A549 (cell line): ENCODE results near the gene PDIA6. TPM values are rescaled to one million over a fixed set of nuclear protein-coding genes. Genes with fewer than 3 reads are reported as not detected.
A peak's percentile ranks its signal among the peaks of the same experiment; 100 is the strongest.

Experiments
- ATAC-seq, 2 experiments: fragments of 200-7000 bp in 1 of 2; fragments of >200 bp in 1 of 2; cut with Nextera tagmentation in 1 of 2; cut with Tn5 transposase in 1 of 2; 3 replicates each; pipeline versions ENCODE4 v1.8.0 to v1.9.1; 2018 to 2020; ENCODE audit warnings: mild to moderate bottlenecking in 1 of 2, moderate library complexity in 1 of 2
- CTCF ChIA-PET: fragments of 300-600 bp; sonication (Branson Sonifier 250); formaldehyde crosslinking; extraction: SDS; loops from one replicate; lab custom pipeline; 2021; ENCODE audit warnings: antibody characterized with exemption, inconsistent platforms; lab: Yijun Ruan, JAX
- POLR2A ChIA-PET: fragments of 350-600 bp; formaldehyde crosslinking; extraction: SDS; loops from one replicate; lab custom pipeline; 2021; ENCODE audit warnings: antibody characterized with exemption, inconsistent platforms; lab: Yijun Ruan, JAX
- DNase-seq, 2 experiments: peaks; one replicate each; pipeline versions ENCODE4 v3.0.0 to v3.0.0-alpha.2; 2011 to 2016; ENCODE audit warnings: low read depth in 1 of 2, low spot score in 1 of 2
- FAIRE-seq: peaks from 2 replicates; lab custom pipeline; 2011; peaks lifted over from hg19 to GRCh38; lab: Jason Lieb, UNC
- H3K27ac ChIP-seq, 2 experiments: fragments of >200 bp; sonication (Bioruptor Twin); formaldehyde crosslinking; 3 replicates each; pipeline ENCODE4 v1.5.1; 2016 to 2017
- H3K4me1 ChIP-seq: fragments of >200 bp; sonication (Bioruptor Twin); formaldehyde crosslinking; 3 replicates; pipeline ENCODE4 v1.6.1; 2016
- H3K4me2 ChIP-seq: fragments of >200 bp; sonication (Bioruptor Twin); formaldehyde crosslinking; 3 replicates; pipeline ENCODE4 v1.6.1; 2016
- H3K4me3 ChIP-seq: fragments of >200 bp; sonication (Bioruptor Twin); formaldehyde crosslinking; 3 replicates; pipeline ENCODE4 v1.5.1; 2016
- H3K9me3 ChIP-seq: fragments of >200 bp; sonication (Bioruptor Twin); formaldehyde crosslinking; 3 replicates; pipeline ENCODE4 v1.6.1; 2016
- CBX2 ChIP-seq: fragments of 200-600 bp; sonication (generic); IDR thresholded peaks from 2 replicates; pipeline ENCODE4 v1.6.1; 2016; ENCODE audit warnings: low read depth, mild to moderate bottlenecking, borderline replicate concordance
- CBX8 ChIP-seq: fragments of 200-600 bp; sonication (generic); IDR thresholded peaks from 2 replicates; pipeline ENCODE4 v1.6.1; 2016
- CHD2 ChIP-seq: fragments of 150-350 bp; IDR thresholded peaks from 2 replicates; pipeline ENCODE4 v1.6.1; 2014; ENCODE audit warnings: low read length; ENCODE audit not compliant: partially characterized antibody
- EHF ChIP-seq: fragments of 250-450 bp; sonication (Bioruptor Pico); IDR thresholded peaks from 2 replicates; pipeline ENCODE4 v1.5.0; 2020; ENCODE audit warnings: mild to moderate bottlenecking
- EP300 ChIP-seq, 2 experiments: fragments of >200 bp; sonication (Bioruptor Twin); formaldehyde crosslinking; IDR thresholded peaks; 2 replicates in 1 of 2; 3 replicates in 1 of 2; pipeline ENCODE4 v1.6.1; 2016 to 2017
- ESRRA ChIP-seq: fragments of 150-350 bp; IDR thresholded peaks from 2 replicates; pipeline ENCODE4 v1.6.1; 2014; ENCODE audit warnings: mild to moderate bottlenecking, low read length, borderline replicate concordance
- FOSB ChIP-seq: fragments of 250-450 bp; sonication (Bioruptor Pico); IDR thresholded peaks from 2 replicates; pipeline ENCODE4 v1.5.0; 2020; ENCODE audit warnings: mild to moderate bottlenecking, moderate library complexity
- FOSL2 ChIP-seq, 2 experiments: fragments of 450-650 bp in 1 of 2; fragments of >200 bp in 1 of 2; sonication (Bioruptor Twin) in 1 of 2; formaldehyde crosslinking; IDR thresholded peaks; 2 replicates each; pipeline versions ENCODE4 v1.5.0 to v1.6.1; 2016 to 2020; ENCODE audit warnings: mild to moderate bottlenecking in 1 of 2, moderate library complexity in 1 of 2
- HEYL ChIP-seq: fragments of 250-450 bp; sonication (Bioruptor Pico); IDR thresholded peaks from 2 replicates; pipeline ENCODE4 v1.8.0; 2021; ENCODE audit warnings: mild to moderate bottlenecking, moderate library complexity
- HOXA7 ChIP-seq: fragments of 250-450 bp; sonication (Bioruptor Pico); IDR thresholded peaks from 2 replicates; pipeline ENCODE4 v1.5.0; 2020; ENCODE audit warnings: mild to moderate bottlenecking, moderate library complexity
- HOXB5 ChIP-seq: fragments of 250-450 bp; sonication (Bioruptor Pico); IDR thresholded peaks from 2 replicates; pipeline ENCODE4 v1.5.0; 2020; ENCODE audit warnings: mild to moderate bottlenecking, moderate library complexity
- KDM1A ChIP-seq: fragments of 200-600 bp; sonication (generic); IDR thresholded peaks from 2 replicates; pipeline ENCODE4 v1.6.1; 2016; ENCODE audit warnings: low read depth, mild to moderate bottlenecking
- KDM5A ChIP-seq: fragments of 200-600 bp; sonication (generic); IDR thresholded peaks from 2 replicates; pipeline ENCODE4 v1.6.1; 2016; ENCODE audit warnings: antibody characterized with exemption, mild to moderate bottlenecking
- MAFK ChIP-seq: fragments of 450-650 bp; IDR thresholded peaks from 2 replicates; pipeline ENCODE4 v1.6.1; 2014; ENCODE audit not compliant: partially characterized antibody
- NR3C1 ChIP-seq: fragments of >200 bp; sonication (Bioruptor Twin); formaldehyde crosslinking; IDR thresholded peaks from 3 replicates; pipeline ENCODE4 v1.6.1; 2017
- POLR2A ChIP-seq: IDR thresholded peaks from 2 replicates; pipeline ENCODE4 v1.6.1; 2012; ENCODE audit warnings: mild to moderate bottlenecking, low read length
- RAD21 ChIP-seq, 2 experiments: fragments of >200 bp in 1 of 2; sonication (Bioruptor Twin) in 1 of 2; formaldehyde crosslinking in 1 of 2; IDR thresholded peaks in 1 of 2; conservative IDR thresholded peaks in 1 of 2; 2 replicates in 1 of 2; 3 replicates in 1 of 2; pipeline ENCODE4 v1.6.1; 2012 to 2018; ENCODE audit warnings: inconsistent platforms in 1 of 2
- RARB ChIP-seq: fragments of 250-450 bp; sonication (Bioruptor Pico); IDR thresholded peaks from 2 replicates; pipeline ENCODE4 v1.8.0; 2021; ENCODE audit warnings: mild to moderate bottlenecking, moderate library complexity
- RCOR1 ChIP-seq: fragments of 150-350 bp; IDR thresholded peaks from 2 replicates; pipeline ENCODE4 v1.6.1; 2014; ENCODE audit warnings: antibody characterized with exemption, low read length, low read depth
- RFX5 ChIP-seq: fragments of 450-650 bp; IDR thresholded peaks from 2 replicates; pipeline ENCODE4 v1.7.1; 2014; ENCODE audit warnings: antibody characterized with exemption, mild to moderate bottlenecking, moderate library complexity
- RNF2 ChIP-seq: fragments of 200-600 bp; sonication (generic); IDR thresholded peaks from 2 replicates; pipeline ENCODE4 v1.6.1; 2016; ENCODE audit warnings: low read depth, mild to moderate bottlenecking, antibody characterized with exemption, moderate library complexity, borderline replicate concordance
- TFCP2L1 ChIP-seq: fragments of 250-450 bp; sonication (Bioruptor Pico); IDR thresholded peaks from 2 replicates; pipeline ENCODE4 v1.5.0; 2021; ENCODE audit warnings: mild to moderate bottlenecking
- ZFP36 ChIP-seq: fragments of 450-650 bp; IDR thresholded peaks from 2 replicates; pipeline ENCODE4 v1.6.1; 2014; ENCODE audit warnings: borderline replicate concordance; ENCODE audit not compliant: partially characterized antibody
- ZNF302 ChIP-seq: fragments of 250-450 bp; sonication (Bioruptor Pico); IDR thresholded peaks from 2 replicates; pipeline ENCODE4 v1.9.0; 2021; ENCODE audit warnings: inconsistent platforms, mild to moderate bottlenecking, moderate library complexity
- WGBS: methylation state at CpG from one replicate; pipeline ENCODE4 v1.1.6; 2017; ENCODE audit errors: missing lambda C conversion rate; 5-methylcytosine and 5-hydroxymethylcytosine counted together
- polyA plus RNA-seq, 4 experiments: library from polyadenylated mRNA; depleted of rRNA in 3 of 4; stranded (reverse); fragments of >200 nt; fragmentation: RNase III in 1 of 4; extraction: RNeasy Plus Mini Kit Qiagen cat#74134 plus additional on column Dnase treatment in 1 of 4; gene quantifications; 2 replicates in 3 of 4; 3 replicates in 1 of 4; pipeline ENCODE4 v1.2.3, GENCODE V29; 2011 to 2017
- TF ChIP-seq, protein P1 (sequence below): fragments of 250-450 bp; sonication (Bioruptor Pico); IDR thresholded peaks from 2 replicates; pipeline ENCODE4 v1.5.0; 2020; ENCODE audit warnings: low read depth, mild to moderate bottlenecking, moderate library complexity
- TF ChIP-seq, protein P2 (sequence below): fragments of 150-350 bp; IDR thresholded peaks from 2 replicates; pipeline ENCODE4 v1.6.1; 2014; ENCODE audit warnings: low read depth, mild to moderate bottlenecking, low read length

The PDIA6 gene
- polyA plus RNA-seq, 2 of the 4 experiments (the other 2 are of a cell fraction), result 322 to 442 TPM

DNA sequence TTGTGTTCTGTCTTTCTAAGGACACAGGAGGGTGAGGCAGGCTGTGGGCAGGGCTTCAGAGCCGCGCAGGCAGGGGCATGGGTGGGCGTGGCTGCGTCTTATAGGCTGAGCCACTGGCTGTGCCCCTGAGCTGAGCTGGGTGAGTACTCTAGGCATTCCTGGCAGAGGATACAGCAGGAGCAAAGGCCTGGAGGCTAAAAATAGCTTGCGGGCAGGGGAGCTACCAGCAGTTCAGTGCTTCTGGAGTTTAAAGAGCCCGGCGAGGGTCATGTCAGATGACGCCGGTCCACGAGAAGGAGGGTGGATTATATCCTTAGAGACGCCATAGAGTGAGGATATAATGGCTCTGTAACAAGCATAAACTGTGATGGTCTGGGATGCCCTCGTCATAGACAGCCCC, 31.5 kb upstream of the PDIA6 start:
- POLR2A ChIA-PET, result no interaction called here
- 37% methylated on average over 11 of the region's 12 CpGs for WGBS
- Histone ChIP-seq H3K9me3 (peaks cover 24% of the 10 kb centered on the region), H3K4me1 (peaks cover 9% of the 10 kb centered on the region; the same call in 1 of the 3 replicates), H3K4me3 (no peak overlapping the region), H3K4me2 (peak overlapping the region; percentile 43), H3K27ac (no peak overlapping the region; a peak in 1 of 6 replicates)
- FAIRE-seq (no peak), ATAC-seq (peak; percentile 70 to 93; a peak in 5 of 6 replicates), DNase-seq (peak in 1 of 2 experiments; percentile 52)
- no peak for TF ChIP-seq KDM5A
- no peak for TF ChIP-seq CBX8
- TF ChIP-seq CHD2, result no peak
- TF ChIP-seq TFCP2L1, result no peak
- TF ChIP-seq RFX5, result no peak
- TF ChIP-seq FOSB (CRISPR knock-in tag), result no peak
- no peak for TF ChIP-seq RAD21 (conservative IDR thresholded peaks at IDR 0.05 in 1 of 2, IDR thresholded peaks at IDR 0.05 in 1 of 2)
- TF ChIP-seq RNF2, result no peak
- CTCF ChIA-PET, result interaction anchor here (0.8 to 5.9 kb wide), 8 partner anchors 9 to 288 kb away, joined by 3 to 25 read pairs (median 8); a partner anchor contains a TSS

GRCh38 chr2:10842506-10842905, 29.9 kb upstream of the PDIA6 start:
- no peak overlapping the region for H3K27ac ChIP-seq
- ChIA-PET CTCF (interaction anchor here (1.1 to 5.9 kb wide), 9 partner anchors 8 to 742 kb away, joined by 3 to 39 read pairs (median 4); a partner anchor contains a TSS), POLR2A (interaction anchor here (0.6 kb wide), 1 partner anchor 29 kb away, joined by 4 read pairs; no protein-coding TSS in a partner anchor)
- no peak for FAIRE-seq
- 57% methylated on average over 4 of the region's 4 CpGs for WGBS
- TF ChIP-seq EHF (CRISPR knock-in tag), result no peak
- TF ChIP-seq ESRRA, result no peak
- TF ChIP-seq KDM1A, result no peak
- TF ChIP-seq RCOR1, result no peak
- TF ChIP-seq MAFK, result no peak
- TF ChIP-seq, protein P1, sequence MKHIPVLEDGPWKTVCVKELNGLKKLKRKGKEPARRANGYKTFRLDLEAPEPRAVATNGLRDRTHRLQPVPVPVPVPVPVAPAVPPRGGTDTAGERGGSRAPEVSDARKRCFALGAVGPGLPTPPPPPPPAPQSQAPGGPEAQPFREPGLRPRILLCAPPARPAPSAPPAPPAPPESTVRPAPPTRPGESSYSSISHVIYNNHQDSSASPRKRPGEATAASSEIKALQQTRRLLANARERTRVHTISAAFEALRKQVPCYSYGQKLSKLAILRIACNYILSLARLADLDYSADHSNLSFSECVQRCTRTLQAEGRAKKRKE (CRISPR knock-in tag), result no peak
- TF ChIP-seq EP300 (IDR thresholded peaks at IDR 0.05), result no peak
- TF ChIP-seq, protein P2, sequence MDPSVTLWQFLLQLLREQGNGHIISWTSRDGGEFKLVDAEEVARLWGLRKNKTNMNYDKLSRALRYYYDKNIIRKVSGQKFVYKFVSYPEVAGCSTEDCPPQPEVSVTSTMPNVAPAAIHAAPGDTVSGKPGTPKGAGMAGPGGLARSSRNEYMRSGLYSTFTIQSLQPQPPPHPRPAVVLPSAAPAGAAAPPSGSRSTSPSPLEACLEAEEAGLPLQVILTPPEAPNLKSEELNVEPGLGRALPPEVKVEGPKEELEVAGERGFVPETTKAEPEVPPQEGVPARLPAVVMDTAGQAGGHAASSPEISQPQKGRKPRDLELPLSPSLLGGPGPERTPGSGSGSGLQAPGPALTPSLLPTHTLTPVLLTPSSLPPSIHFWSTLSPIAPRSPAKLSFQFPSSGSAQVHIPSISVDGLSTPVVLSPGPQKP, result no peak
- TF ChIP-seq NR3C1, result no peak
- TF ChIP-seq POLR2A, result no peak
- TF ChIP-seq RARB (CRISPR knock-in tag), result no peak
- TF ChIP-seq FOSL2 (IDR thresholded peaks at IDR 0.05), result no peak
- TF ChIP-seq FOSL2 (CRISPR knock-in tag; IDR thresholded peaks at IDR 0.05), result no peak
- no peak for TF ChIP-seq HEYL (CRISPR knock-in tag)
- TF ChIP-seq ZFP36, result no peak
- no peak for TF ChIP-seq CBX2
- no peak for TF ChIP-seq HOXB5 (CRISPR knock-in tag)
- no peak for TF ChIP-seq ZNF302 (CRISPR knock-in tag)
- no peak for TF ChIP-seq CHD2
- TF ChIP-seq KDM5A, result no peak
- no peak for TF ChIP-seq HOXA7 (CRISPR knock-in tag)
- H3K4me2 ChIP-seq, result no peak overlapping the region
- no peak for DNase-seq
- H3K9me3 ChIP-seq, result peaks cover 24% of the 10 kb centered on the region
- ATAC-seq, result no peak
- H3K4me3 ChIP-seq, result no peak overlapping the region
- H3K4me1 ChIP-seq, result peaks cover 9% of the 10 kb centered on the region; the same call in 1 of the 3 replicates
